Measurements from ENCODE around the gene TGFA.

DNA sequence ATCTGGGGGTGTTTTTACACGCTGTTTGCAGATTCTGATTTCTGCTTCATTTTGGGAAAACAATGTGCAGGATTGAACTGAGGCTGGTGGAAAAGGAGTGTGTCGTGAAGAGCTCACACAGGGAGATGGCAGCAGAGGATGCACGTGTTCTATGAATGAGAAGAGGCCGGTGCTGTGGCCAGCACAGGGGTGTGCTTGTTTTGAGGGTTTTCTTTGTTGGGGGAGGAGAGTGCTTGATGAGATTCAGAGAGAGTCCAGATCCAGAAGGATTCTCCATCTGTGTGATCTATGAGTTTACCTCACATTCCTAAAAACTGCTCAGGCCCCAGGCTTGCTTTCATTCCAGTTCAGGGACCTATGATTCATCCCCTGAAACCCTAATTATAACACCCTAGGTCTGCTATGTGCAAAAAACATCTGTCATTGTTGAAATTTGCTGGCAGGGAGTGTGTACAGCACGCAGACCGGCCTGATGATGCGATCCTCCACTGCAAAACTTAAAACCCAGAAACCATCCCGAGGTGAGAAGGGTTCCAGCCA is 12.1 kb downstream of the TGFA start:
- TF ChIP-seq EP300 (IDR thresholded peaks at IDR 0.05; ENCODE audit: borderline replicate concordance) (no peak), CEBPB (IDR thresholded peaks at IDR 0.05) (no peak), EGR1 (IDR thresholded peaks at IDR 0.05) (no peak), NFIC (IDR thresholded peaks at IDR 0.05) (peak; percentile 63), TAF1 (IDR thresholded peaks at IDR 0.05; ENCODE audit: low read depth) (no peak), TEAD4 (IDR thresholded peaks at IDR 0.05) (peak; percentile 55)
- TF ChIP-seq, protein P1, sequence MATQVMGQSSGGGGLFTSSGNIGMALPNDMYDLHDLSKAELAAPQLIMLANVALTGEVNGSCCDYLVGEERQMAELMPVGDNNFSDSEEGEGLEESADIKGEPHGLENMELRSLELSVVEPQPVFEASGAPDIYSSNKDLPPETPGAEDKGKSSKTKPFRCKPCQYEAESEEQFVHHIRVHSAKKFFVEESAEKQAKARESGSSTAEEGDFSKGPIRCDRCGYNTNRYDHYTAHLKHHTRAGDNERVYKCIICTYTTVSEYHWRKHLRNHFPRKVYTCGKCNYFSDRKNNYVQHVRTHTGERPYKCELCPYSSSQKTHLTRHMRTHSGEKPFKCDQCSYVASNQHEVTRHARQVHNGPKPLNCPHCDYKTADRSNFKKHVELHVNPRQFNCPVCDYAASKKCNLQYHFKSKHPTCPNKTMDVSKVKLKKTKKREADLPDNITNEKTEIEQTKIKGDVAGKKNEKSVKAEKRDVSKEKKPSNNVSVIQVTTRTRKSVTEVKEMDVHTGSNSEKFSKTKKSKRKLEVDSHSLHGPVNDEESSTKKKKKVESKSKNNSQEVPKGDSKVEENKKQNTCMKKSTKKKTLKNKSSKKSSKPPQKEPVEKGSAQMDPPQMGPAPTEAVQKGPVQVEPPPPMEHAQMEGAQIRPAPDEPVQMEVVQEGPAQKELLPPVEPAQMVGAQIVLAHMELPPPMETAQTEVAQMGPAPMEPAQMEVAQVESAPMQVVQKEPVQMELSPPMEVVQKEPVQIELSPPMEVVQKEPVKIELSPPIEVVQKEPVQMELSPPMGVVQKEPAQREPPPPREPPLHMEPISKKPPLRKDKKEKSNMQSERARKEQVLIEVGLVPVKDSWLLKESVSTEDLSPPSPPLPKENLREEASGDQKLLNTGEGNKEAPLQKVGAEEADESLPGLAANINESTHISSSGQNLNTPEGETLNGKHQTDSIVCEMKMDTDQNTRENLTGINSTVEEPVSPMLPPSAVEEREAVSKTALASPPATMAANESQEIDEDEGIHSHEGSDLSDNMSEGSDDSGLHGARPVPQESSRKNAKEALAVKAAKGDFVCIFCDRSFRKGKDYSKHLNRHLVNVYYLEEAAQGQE (IDR thresholded peaks at IDR 0.05; ENCODE audit: low read depth) = no peak
- TF ChIP-seq, protein P2, sequence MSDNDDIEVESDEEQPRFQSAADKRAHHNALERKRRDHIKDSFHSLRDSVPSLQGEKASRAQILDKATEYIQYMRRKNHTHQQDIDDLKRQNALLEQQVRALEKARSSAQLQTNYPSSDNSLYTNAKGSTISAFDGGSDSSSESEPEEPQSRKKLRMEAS (IDR thresholded peaks at IDR 0.05) = peak; percentile 47
